ENCODE results near the gene ZSCAN16. TPM values are rescaled to one million over a fixed set of nuclear protein-coding genes. Genes with fewer than 3 reads are reported as not detected.
A peak's percentile ranks its signal among the peaks of the same experiment; 100 is the strongest.

ZSCAN16 gene
- total RNA-seq, 1 experiment from 2014 or later, result not detected

- peak; percentile 79 for DNase-seq (ENCODE audit: low spot score)
- in situ Hi-C loops (cut with HindIII; ENCODE audit: low sequenced_read_pairs), result no loop called here
Observed at GRCh38 chr6:28161410-28162079, 37.1 kb downstream of the ZSCAN16 start.

- in situ Hi-C loops (cut with HindIII; ENCODE audit: low sequenced_read_pairs), result no loop called here
- no peak for DNase-seq (ENCODE audit: low spot score)
Observed at GRCh38 chr6:28165563-28165962, 41.2 kb downstream of the ZSCAN16 start.

- in situ Hi-C loops (cut with HindIII; ENCODE audit: low sequenced_read_pairs), result no loop called here
Observed at GRCh38 chr6:28167068-28167467, 42.7 kb downstream of the ZSCAN16 start.

GRCh38 chr6:28167926-28168325, 43.5 kb downstream of the ZSCAN16 start:
- DNase-seq (ENCODE audit: low spot score), result no peak
- in situ Hi-C loops (cut with HindIII; ENCODE audit: low sequenced_read_pairs), result no loop called here

More at GRCh38 chr6:28167068-28167467, 42.7 kb downstream of the ZSCAN16 start:
- no peak for DNase-seq (ENCODE audit: low spot score)

- in situ Hi-C loops (cut with HindIII; ENCODE audit: low sequenced_read_pairs), result no loop called here
- DNase-seq (ENCODE audit: low spot score), result no peak
Observed at GRCh38 chr6:28171271-28171670, 46.9 kb downstream of the ZSCAN16 start.

GRCh38 chr6:28172006-28172405, 47.6 kb downstream of the ZSCAN16 start:
- no peak for DNase-seq (ENCODE audit: low spot score)
- in situ Hi-C loops (cut with HindIII; ENCODE audit: low sequenced_read_pairs), result no loop called here

- no peak for DNase-seq (ENCODE audit: low spot score)
- in situ Hi-C loops (cut with HindIII; ENCODE audit: low sequenced_read_pairs), result no loop called here
Observed at GRCh38 chr6:28176373-28176772, 52.0 kb downstream of the ZSCAN16 start.

Other genes with a start within 250 kb of the ZSCAN16 start
- not detected in 2 replicates for gene OR2B2, start 212.2 kb upstream of the ZSCAN16 start, total RNA-seq (2014; rRNA removed; shearing (Covaris generic))
- not detected in 2 replicates for gene OR2B6, start 167.4 kb upstream of the ZSCAN16 start, total RNA-seq (2014; rRNA removed; shearing (Covaris generic))
- gene ZNF165, start 44.0 kb upstream of the ZSCAN16 start, total RNA-seq (2014; rRNA removed; shearing (Covaris generic)), result 2.2 and 2.7 TPM in 2 replicates
- gene ZKSCAN8, start 17.3 kb downstream of the ZSCAN16 start, total RNA-seq (2014; rRNA removed; shearing (Covaris generic)), result 9.0 and 11.3 TPM in 2 replicates
- gene ZSCAN9, start 100.7 kb downstream of the ZSCAN16 start, total RNA-seq (2014; rRNA removed; shearing (Covaris generic)), result 7.3 and 10.1 TPM in 2 replicates
- gene ZKSCAN4, start 127.7 kb downstream of the ZSCAN16 start, total RNA-seq (2014; rRNA removed; shearing (Covaris generic)), result 3.4 and 6.4 TPM in 2 replicates
- not detected in 2 replicates for gene NKAPL, start 134.7 kb downstream of the ZSCAN16 start, total RNA-seq (2014; rRNA removed; shearing (Covaris generic))
- gene ZSCAN26, start 142.5 kb downstream of the ZSCAN16 start, total RNA-seq (2014; rRNA removed; shearing (Covaris generic)), result 11.1 and 14.3 TPM in 2 replicates
- gene PGBD1, start 157.0 kb downstream of the ZSCAN16 start, total RNA-seq (2014; rRNA removed; shearing (Covaris generic)), result 8.2 and 10.8 TPM in 2 replicates
- 6.8 and 10.6 TPM in 2 replicates for gene ZSCAN31, start 211.5 kb downstream of the ZSCAN16 start, total RNA-seq (2014; rRNA removed; shearing (Covaris generic))
- gene ZKSCAN3, start 225.3 kb downstream of the ZSCAN16 start, total RNA-seq (2014; rRNA removed; shearing (Covaris generic)), result 3.0 and 5.2 TPM in 2 replicates

All from G401 (cell line).